Left forelimb (tissue), 1 donor: ENCODE results near the gene LZTS3.
"Not testable (repeated sequence)": the region's sequence is repeated elsewhere in the genome, so short reads cannot be mapped to it uniquely, and the experiment has no call there.

Source experiments
- DNase-seq: peaks from one replicate; pipeline ENCODE4 v3.0.0-alpha.2; 2018; ENCODE audit warnings: low spot score

The LZTS3 gene

DNA sequence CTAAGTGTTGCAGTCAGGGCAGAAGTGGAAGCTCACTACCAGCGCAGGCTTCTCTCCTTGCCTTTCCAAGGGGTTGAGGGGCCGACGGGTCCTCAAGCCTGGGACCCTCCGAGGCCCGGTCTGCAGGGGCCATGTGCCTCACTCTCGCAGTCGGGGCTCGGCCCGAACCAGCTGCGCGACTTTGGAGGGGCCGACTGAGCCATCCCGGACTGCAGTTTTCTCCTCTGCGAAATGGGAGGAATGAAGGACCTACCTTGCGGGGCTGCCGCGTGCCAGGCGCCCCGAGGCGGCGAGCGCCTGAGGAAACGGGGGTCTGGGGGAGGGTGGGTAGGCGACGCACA is 5.6 kb downstream of the LZTS3 start:
- no peak for DNase-seq

- no peak for DNase-seq
Observed at GRCh38 chr20:3166913-3167342, 6.4 kb downstream of the LZTS3 start.

DNA sequence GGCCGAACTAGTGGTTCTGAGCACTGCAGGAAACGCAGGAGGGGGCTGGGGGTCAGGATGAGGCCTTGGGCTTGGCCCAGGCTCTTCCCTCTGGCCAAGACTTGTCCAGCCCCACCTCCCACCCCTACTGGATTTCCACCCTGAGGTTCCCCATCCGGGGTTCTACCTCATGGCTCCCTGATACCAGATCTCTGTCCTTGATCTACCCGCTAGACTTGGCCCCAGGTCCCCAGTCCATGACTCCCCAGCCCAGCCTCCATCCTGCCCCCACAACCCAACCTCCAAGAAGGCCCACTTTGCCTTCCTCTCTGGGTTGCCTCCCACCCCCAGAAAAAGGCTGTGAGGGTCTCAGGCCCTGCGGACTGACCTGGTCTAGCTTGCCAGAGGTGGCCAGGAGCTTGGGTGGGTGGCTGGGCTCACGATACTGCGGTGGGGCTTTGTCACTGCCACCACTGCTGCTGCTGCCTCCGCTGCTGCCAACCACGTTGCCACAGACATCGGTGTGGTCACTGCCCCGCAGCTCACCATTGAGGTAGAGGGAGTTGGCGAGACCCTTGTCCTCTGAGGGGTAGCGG is 6.9 kb downstream of the LZTS3 start:
- no peak for DNase-seq

- DNase-seq: peak; percentile 76
Observed at GRCh38 chr20:3165473-3166337, 7.6 kb downstream of the LZTS3 start.

GRCh38 chr20:3164763-3165410 is 8.5 kb downstream of the LZTS3 start:
- DNase-seq: no peak

GRCh38 chr20:3164043-3164762 is 9.1 kb downstream of the LZTS3 start:
- no peak for DNase-seq

- no peak for DNase-seq
Observed at GRCh38 chr20:3163099-3164042, 10.0 kb downstream of the LZTS3 start.

- DNase-seq: no peak
Observed at GRCh38 chr20:3162080-3162611, 11.2 kb downstream of the LZTS3 start.

DNA sequence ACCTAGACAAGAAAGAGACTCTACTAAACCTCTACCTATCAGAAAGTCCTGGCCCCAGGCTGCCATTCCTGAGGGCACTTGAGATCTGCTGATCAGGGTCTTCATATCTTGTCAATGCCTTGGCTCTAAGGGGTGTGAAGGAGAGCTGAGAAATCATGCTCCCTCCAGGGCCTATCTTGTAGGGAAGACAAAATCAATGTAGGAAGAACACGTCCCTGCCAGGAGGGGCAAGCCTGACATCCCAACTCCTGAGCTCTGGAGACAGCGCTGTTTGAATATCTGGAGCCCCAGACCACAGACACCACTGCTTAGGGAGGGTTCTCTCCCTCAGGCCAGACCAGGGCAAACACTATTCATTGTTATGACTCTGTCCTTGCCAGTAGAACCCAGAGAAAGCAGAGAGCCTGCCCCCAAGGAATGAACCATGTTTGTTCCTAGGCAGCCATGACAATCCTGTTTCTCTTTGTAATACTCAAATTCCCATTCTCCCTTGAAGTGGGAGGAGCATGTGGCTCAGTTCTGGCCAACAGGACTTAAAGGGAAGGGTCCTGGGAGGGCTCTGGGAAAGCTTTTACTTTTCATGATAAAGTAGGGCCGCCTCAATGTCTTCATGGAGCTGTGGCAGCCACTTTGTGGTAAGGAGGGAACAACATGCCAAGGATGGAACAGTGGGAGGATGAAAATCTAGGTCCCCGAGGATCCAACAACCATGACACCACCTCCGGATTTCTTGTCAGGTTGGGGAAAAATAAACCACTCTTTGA is 11.9 kb downstream of the LZTS3 start:
- no peak for DNase-seq

DNA sequence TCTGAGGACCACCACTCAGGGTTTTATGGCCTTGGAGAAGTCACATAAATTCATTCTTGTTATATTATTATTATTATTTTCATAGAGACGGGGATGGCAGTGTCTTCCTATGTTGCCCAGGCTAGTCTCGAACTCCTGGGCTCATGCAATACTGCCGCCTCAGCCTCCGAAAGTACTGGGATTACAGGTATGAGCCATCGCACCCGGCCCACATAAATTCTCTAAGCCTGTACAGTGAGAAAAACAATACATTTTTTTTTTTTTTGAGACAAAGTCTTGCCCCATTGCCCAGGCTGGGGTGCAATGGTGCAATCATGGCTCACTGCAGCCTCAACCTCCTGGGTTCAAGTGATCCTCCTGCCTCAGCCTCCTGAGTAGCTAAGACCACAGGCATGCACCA is 12.9 kb downstream of the LZTS3 start:
- no peak for DNase-seq

DNA sequence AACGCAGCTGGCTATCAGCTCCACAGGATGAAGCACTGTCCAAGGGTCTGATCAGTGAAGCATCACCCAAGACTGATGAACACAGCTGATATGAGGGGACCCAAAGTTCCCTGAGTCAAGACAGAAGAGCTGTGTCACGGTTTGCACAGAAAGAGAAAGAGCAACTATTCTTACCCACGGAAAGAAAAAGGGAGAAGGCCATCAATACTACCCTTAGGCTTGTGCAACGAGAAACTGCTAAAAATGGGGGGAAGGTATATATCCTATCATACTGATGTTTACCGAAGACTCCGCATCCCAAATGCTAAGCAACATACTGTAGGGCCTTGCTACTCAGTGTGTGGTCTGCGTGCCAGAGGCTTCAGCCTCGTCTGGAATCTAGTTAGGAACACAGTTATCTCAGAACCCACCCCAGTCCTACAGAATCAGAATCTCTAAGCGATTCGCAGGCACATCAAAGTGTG is 14.3 kb downstream of the LZTS3 start:
- DNase-seq: no peak

DNA sequence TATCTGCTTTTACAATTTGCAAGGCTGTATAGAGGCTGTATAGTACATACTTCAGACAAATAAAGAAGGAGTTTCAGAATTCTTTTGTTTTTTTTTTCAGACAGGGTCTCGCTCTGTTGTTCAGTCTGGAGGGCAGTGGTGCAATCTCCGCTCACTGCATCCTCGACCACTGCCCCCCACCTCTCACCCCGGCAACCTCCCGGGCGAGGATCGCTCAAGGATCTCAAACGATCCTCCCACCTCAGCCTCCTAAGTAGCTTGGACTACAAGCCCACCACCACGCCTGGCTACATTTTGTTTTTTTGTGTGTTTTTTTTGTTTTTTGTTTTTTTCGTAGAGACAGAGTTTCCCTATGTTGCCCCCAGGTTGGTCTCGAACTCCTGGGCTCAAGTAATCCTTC is 15.5 kb downstream of the LZTS3 start:
- no peak for DNase-seq

GRCh38 chr20:3156811-3157619 is 16.3 kb downstream of the LZTS3 start:
- no peak for DNase-seq

DNA sequence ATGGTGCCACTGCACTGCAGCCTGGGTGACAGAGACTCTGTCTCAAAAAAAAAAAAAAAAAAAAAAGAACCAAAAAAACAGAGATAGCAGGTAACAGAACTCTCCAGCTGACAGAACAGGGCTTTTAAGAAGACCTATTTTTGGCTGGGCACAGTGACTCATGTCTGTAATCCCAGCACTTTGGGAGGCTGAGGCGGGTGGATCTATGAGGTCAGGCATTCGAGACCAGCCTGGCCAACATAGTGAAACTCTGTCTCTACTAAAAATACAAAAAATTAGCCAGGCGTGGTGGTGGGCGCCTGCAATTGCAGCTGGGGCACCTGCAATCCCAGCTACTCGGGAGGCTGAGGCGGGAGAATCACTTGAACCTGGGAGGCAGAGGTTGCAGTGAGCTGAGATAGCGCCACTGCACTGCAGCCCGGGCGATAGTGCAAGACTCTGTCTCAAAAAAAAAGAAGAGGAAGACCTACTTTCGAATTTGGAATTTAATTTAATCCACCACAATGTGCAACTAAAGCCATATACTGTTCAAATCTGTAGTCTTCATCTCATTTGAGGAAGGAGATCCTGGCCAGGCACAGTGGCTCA is 21.2 kb downstream of the LZTS3 start:
- not testable (repeated sequence) for DNase-seq

DNA sequence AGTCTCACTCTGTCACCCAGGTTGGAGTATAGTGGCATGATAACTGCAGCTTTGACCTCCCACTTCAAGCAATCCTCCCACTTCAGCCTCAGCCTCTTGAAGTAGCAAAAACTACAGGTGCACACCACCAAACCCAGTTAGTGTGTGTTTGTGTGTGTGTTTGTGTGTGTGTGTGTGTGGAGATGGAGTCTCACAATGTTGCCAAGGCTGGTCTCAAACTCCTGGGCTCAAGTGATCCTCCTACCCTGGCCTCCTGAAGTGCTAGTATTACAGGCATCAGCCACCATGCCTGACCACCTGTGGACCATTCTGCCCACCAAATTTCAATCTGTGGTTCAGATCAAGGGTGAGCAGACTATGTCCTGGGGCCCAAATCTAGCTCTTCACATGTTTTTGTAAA is 22.4 kb downstream of the LZTS3 start:
- no peak for DNase-seq

- DNase-seq: no peak
Observed at GRCh38 chr20:3146732-3147341, 26.5 kb downstream of the LZTS3 start.

GRCh38 chr20:3141757-3142156 is 31.6 kb downstream of the LZTS3 start:
- no peak for DNase-seq

- no peak for DNase-seq
Observed at GRCh38 chr20:3137492-3137891, 35.9 kb downstream of the LZTS3 start.
